HUES64 (cell line): ENCODE measurements around the gene ASIC1.
"Not testable (repeated sequence)": the region's sequence is repeated elsewhere in the genome, so short reads cannot be mapped to it uniquely, and the experiment has no call there.

ENCODE experiments used
- H3K27ac ChIP-seq: 2 replicates; pipeline ENCODE4 v1.7.0; 2013; ENCODE audit warnings: low read depth, low read length, inconsistent platforms
- H3K27me3 ChIP-seq: 2 replicates; pipeline ENCODE4 v1.6.1; 2013; ENCODE audit warnings: mild to moderate bottlenecking, low read length; ENCODE audit not compliant: insufficient read depth
- H3K36me3 ChIP-seq: 2 replicates; pipeline ENCODE4 v1.6.1; 2013; ENCODE audit warnings: mild to moderate bottlenecking, low read length; ENCODE audit not compliant: insufficient read depth
- H3K4me1 ChIP-seq: 2 replicates; pipeline ENCODE4 v1.6.1; 2013; ENCODE audit warnings: mild to moderate bottlenecking, low read length, moderate library complexity; ENCODE audit not compliant: insufficient read depth
- H3K4me3 ChIP-seq: 2 replicates; pipeline ENCODE4 v1.5.1; 2013; ENCODE audit warnings: mild to moderate bottlenecking, low read length, moderate library complexity
- H3K9ac ChIP-seq: 2 replicates; pipeline ENCODE4 v1.6.1; 2013; ENCODE audit warnings: mild to moderate bottlenecking, low read depth, low read length
- H3K9me3 ChIP-seq: 2 replicates; pipeline ENCODE4 v1.6.1; 2013; ENCODE audit warnings: low read depth, low read length; ENCODE audit not compliant: insufficient read depth
- whole genome bisulfite sequencing: fragments of 150-250, 120-280 bp; methylation state at CpG from one replicate; pipeline ENCODE4 v1.1.7; 2013; ENCODE audit warnings: missing lambda C conversion rate; 5-methylcytosine and 5-hydroxymethylcytosine counted together

The ASIC1 gene

DNA sequence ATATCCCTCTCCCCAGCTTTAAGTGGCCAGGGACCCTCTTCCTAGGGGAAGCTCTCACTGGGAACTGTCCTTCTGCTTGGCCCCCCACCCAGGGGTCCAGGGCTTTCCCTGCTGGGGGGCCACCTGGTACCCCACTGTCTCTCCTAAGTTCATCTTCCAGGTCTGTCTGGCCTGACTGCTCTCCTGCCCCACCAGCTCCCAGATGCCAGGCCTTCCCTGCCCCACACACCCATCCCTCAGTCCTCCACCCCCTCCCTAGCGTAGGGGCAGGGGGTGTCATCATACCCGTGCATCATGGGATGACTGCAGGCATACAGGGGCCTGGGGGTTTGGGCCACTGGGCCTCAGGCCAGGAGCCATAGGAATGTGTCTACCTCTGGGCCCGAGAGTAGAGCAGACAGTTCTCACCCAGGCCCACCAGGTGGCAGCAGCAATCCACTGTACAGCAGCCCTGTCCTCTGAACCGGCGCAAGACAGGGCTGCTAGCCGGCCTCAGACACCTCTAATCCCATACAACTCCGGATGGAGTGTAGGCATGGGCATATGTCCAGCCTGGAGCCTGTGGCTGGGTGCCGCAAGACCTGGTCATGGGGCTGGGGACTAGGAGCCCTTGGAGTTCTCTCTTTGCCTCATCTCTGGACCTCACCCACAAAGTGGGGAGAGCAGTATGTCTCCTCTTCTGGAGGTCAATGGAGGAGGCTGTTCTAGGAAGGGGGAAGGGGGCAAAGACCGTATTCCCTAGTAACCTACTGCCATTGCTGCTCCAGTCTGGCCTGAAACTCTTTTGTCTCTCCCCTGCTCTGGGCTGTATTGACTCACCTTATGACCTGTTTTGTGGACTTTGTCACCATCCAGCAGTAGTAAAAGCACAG is 17.8 kb downstream of the ASIC1 start:
- Histone ChIP-seq H3K27me3 (peaks cover 2% of the 10 kb centered on the region; the same call in 1 of the 2 replicates), H3K9me3 (no peaks in the 10 kb centered on the region), H3K4me1 (peaks cover 10% of the 10 kb centered on the region), H3K4me3 (no peak overlapping the region), H3K36me3 (no peaks in the 10 kb centered on the region), H3K27ac (no peak overlapping the region), H3K9ac (no peak overlapping the region)
- WGBS: 20% methylated on average over 9 of the region's 9 CpGs

DNA sequence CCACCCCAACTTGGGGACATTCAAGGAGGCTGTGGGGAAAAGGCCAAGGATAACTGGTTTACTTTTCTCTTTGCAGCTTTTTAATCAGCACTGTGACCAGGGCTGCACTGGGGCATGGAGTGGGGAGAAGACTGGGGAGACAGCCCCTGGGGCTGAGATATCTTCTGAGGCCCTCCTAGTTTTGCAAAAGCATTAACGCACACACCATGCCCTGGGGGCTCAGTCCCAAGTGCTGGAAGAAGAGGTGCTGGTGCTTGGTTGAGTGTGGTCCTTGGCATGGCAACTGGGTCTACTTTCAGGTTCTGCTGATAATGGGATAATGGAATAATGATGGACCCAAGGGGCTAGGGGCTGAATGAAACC is 18.4 kb downstream of the ASIC1 start:
- Histone ChIP-seq H3K4me1 (peaks cover 10% of the 10 kb centered on the region), H3K9ac (no peak overlapping the region)
- WGBS: 97% methylated on average over 1 of the region's 1 CpG

GRCh38 chr12:50077099-50077498 is 19.7 kb downstream of the ASIC1 start:
- peaks cover 20% of the 10 kb centered on the region for H3K27me3 ChIP-seq
- H3K27ac ChIP-seq: no peak overlapping the region
- 87% methylated on average over 12 of the region's 12 CpGs for WGBS

More for the DNA sequence above, 18.4 kb downstream of the ASIC1 start:
- Histone ChIP-seq H3K27me3 (peaks cover 8% of the 10 kb centered on the region), H3K4me3 (no peak overlapping the region), H3K36me3 (no peaks in the 10 kb centered on the region), H3K27ac (no peak overlapping the region), H3K9me3 (no peaks in the 10 kb centered on the region)

GRCh38 chr12:50078281-50078680 is 20.9 kb downstream of the ASIC1 start:
- H3K9ac ChIP-seq: no peak overlapping the region
- no peak overlapping the region for H3K27ac ChIP-seq
- H3K36me3 ChIP-seq: no peaks in the 10 kb centered on the region
- no peak overlapping the region for H3K4me3 ChIP-seq
- H3K9me3 ChIP-seq: no peaks in the 10 kb centered on the region
- 93% methylated on average over 10 of the region's 10 CpGs for WGBS
- peaks cover 20% of the 10 kb centered on the region for H3K27me3 ChIP-seq
- H3K4me1 ChIP-seq: no peaks in the 10 kb centered on the region; the same call in 1 of the 2 replicates

More at GRCh38 chr12:50077099-50077498, 19.7 kb downstream of the ASIC1 start:
- Histone ChIP-seq H3K36me3 (no peaks in the 10 kb centered on the region), H3K4me3 (no peak overlapping the region), H3K9me3 (no peaks in the 10 kb centered on the region), H3K9ac (no peak overlapping the region), H3K4me1 (peaks cover 6% of the 10 kb centered on the region)

GRCh38 chr12:50079771-50080170 is 22.4 kb downstream of the ASIC1 start:
- Histone ChIP-seq H3K27ac (no peak overlapping the region), H3K27me3 (peaks cover 20% of the 10 kb centered on the region), H3K4me1 (no peaks in the 10 kb centered on the region; the same call in 1 of the 2 replicates), H3K9ac (no peak overlapping the region), H3K4me3 (no peak overlapping the region), H3K36me3 (no peaks in the 10 kb centered on the region), H3K9me3 (no peaks in the 10 kb centered on the region)
- 77% methylated on average over 5 of the region's 5 CpGs for WGBS

- Histone ChIP-seq H3K27ac (no peak overlapping the region), H3K36me3 (no peaks in the 10 kb centered on the region), H3K9me3 (no peaks in the 10 kb centered on the region), H3K4me3 (no peak overlapping the region; the same call in 1 of the 2 replicates), H3K9ac (no peak overlapping the region), H3K27me3 (peaks cover 20% of the 10 kb centered on the region), H3K4me1 (no peaks in the 10 kb centered on the region; the same call in 1 of the 2 replicates)
- 54% methylated on average over 44 of the region's 46 CpGs for WGBS
Measured at GRCh38 chr12:50081096-50081808, 23.9 kb downstream of the ASIC1 start.

GRCh38 chr12:50082644-50083043 is 25.2 kb downstream of the ASIC1 start:
- peaks cover 13% of the 10 kb centered on the region for H3K36me3 ChIP-seq
- no peaks in the 10 kb centered on the region; the same call in 1 of the 2 replicates for H3K4me1 ChIP-seq
- WGBS: 93% methylated on average over 7 of the region's 7 CpGs
- no peaks in the 10 kb centered on the region for H3K9me3 ChIP-seq
- H3K27ac ChIP-seq: no peak overlapping the region
- no peak overlapping the region for H3K9ac ChIP-seq
- peaks cover 20% of the 10 kb centered on the region for H3K27me3 ChIP-seq
- no peak overlapping the region for H3K4me3 ChIP-seq

GRCh38 chr12:50083301-50083700 is 25.9 kb downstream of the ASIC1 start:
- Histone ChIP-seq H3K9ac (no peak overlapping the region), H3K4me1 (no peaks in the 10 kb centered on the region; the same call in 1 of the 2 replicates), H3K36me3 (peaks cover 20% of the 10 kb centered on the region), H3K9me3 (no peaks in the 10 kb centered on the region), H3K27ac (no peak overlapping the region), H3K4me3 (no peak overlapping the region), H3K27me3 (peaks cover 20% of the 10 kb centered on the region)
- WGBS: 93% methylated on average over 1 of the region's 1 CpG

DNA sequence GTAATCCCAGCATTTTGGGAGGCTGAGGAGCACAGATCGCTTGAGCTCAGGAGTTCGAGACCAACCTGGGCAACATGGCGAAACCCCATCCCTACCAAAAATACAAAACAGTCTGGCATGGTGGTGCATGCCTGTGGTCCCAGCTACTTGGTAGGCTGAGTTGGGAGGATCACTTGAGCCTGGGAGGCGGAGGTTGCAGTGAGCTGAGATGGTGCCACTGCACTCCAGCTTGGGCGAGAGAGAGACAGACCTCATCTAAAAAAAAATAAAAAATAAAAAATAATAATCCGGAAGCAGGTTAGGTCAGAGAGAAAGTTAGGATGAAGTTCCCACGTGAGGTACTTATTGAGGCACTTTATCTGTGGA is 27.0 kb downstream of the ASIC1 start:
- peaks cover 31% of the 10 kb centered on the region for H3K36me3 ChIP-seq
- H3K27ac ChIP-seq, H3K9me3 ChIP-seq, H3K4me1 ChIP-seq: not testable (repeated sequence)
- H3K4me3 ChIP-seq: peak overlapping the region; percentile 67
- peaks cover 20% of the 10 kb centered on the region for H3K27me3 ChIP-seq
- H3K9ac ChIP-seq: peak overlapping the region; percentile 57; the same call in 1 of the 2 replicates
- 77% methylated on average over 6 of the region's 7 CpGs for WGBS

DNA sequence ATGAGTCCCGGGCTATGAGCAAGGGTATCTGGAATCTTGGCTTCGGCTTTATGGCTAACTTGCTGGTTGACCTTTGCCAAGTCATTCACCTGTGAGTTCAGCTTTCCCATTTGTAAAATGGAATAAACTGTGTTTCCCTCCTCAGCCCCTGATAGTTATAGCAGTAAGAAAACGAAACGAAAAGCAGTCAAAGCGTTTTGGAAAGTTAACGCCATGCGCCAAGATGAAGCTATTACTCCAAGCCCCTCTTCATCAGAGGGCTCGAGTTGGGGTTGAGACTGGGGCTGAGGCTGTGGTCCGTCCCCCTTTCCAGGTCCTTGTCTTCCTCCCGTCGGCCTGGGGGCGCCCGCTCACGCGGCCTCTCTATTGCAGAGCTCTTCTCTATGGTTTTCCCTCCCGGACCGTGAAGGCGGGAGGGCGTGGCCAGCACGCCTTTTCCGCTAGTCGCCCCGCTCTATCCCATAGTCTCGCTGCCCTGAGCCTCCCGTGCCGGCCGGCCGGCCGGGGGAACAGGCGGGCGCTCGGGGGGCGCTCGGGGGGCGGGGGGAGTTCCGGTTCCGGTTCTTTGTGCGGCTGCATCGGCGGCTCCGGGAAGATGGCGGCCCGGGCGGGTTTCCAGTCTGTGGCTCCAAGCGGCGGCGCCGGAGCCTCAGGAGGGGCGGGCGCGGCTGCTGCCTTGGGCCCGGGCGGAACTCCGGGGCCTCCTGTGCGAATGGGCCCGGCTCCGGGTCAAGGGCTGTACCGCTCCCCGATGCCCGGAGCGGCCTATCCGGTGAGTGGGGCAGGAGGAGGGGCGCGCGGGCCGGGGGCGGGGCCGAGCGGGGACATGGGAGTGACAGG is 27.6 kb downstream of the ASIC1 start, which contains the start of gene SMARCD1:
TSS of gene SMARCD1 (plus strand) at position 568 of the 840 bp plus-strand sequence. CDS start at position 596, 28 bp downstream.
- Histone ChIP-seq H3K4me1 (no peaks in the 10 kb centered on the region; the same call in 1 of the 2 replicates), H3K9ac (peak within 1 kb of the TSS; percentile 87), H3K9me3 (no peaks in the 10 kb centered on the region), H3K36me3 (peaks cover 37% of the 10 kb centered on the region), H3K27ac (peak within 1 kb of the TSS; percentile 98), H3K27me3 (peaks cover 20% of the 10 kb centered on the region), H3K4me3 (peak within 1 kb of the TSS; percentile 67)
- WGBS: 1% methylated on average over 69 of the region's 69 CpGs
